Left ventricle myocardium superior (tissue), 1 donor: ENCODE data around the gene ELF4. TPM values are rescaled to one million over a fixed set of nuclear protein-coding genes. Genes with fewer than 3 reads are reported as not detected.

ENCODE experiments used
- ATAC-seq: fragments of 200-7000 bp; cut with Tn5 transposase; one replicate; pipeline ENCODE4 v1.9.1; 2020; ENCODE audit warnings: mild to moderate bottlenecking, moderate library complexity
- DNase-seq: peaks from one replicate; pipeline ENCODE4 v3.0.0-alpha.2; 2020
- intact Hi-C: fragments of 100-400 bp; cut with micrococcal nuclease; formaldehyde crosslinking; loops from one replicate; pipeline ENCODE4 v1.11.0; 2022
- total RNA-seq: library from RNA; stranded (reverse); fragmentation: NEBNext Ultra II Directional; extraction: Animal tissue kit (Norgen Biotek cat#: 25700); gene quantifications from one replicate; pipeline ENCODE4 v1.2.1, GENCODE V29; 2021
- donor health status: DM: no; HTN: yes; CAD: no; lungs with severe emphysema.

ELF4 gene
- total RNA-seq, 1 donor from 2014 or later = 2.3 TPM

- DNase-seq (no peak), ATAC-seq (peak; percentile 23)
- intact Hi-C loops = loop anchor here (10.0 kb wide), 1 partner anchor 108 kb away; no protein-coding TSS in a partner anchor
These were observed 23.7 kb downstream of the ELF4 start for GRCh38 chrX:130086447-130087206.

GRCh38 chrX:130085551-130086446 lies 24.5 kb downstream of the ELF4 start:
- ATAC-seq (no peak), DNase-seq (no peak)
- intact Hi-C loops = loop anchor here (10.0 kb wide), 1 partner anchor 109 kb away; no protein-coding TSS in a partner anchor

DNA sequence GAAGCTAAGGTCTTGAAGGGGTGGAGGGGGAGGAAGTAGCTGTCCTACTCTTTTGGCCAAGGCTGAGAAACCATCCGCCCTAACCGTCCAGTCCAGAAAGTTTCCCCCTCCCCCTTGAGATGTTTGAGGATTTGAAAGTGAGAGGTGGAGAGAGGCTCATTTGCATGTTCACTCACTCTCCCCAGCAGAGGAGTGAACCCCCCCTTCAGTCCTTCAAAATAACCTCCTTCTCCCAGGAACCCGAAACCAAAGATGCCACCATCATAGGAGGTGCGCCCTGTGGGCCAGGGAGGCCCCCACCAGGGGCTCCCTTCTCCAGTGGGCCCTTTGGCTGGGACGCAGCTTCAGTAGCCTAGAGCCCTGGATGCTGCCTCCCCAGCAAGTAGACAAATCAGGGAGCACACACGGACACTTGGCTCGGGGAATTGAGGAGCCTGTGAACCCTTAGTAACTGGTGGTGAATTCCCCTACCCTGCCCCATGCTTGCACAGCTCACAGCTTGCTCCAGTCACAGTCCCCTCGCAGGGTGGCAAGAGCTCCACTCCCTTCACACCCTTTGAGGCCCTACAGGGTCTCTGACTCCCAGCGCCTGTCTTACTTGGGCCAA lies 25.6 kb downstream of the ELF4 start:
- intact Hi-C loops = loop anchor here (10.0 kb wide), 1 partner anchor 110 kb away; no protein-coding TSS in a partner anchor
- no peak for DNase-seq
- no peak for ATAC-seq

- intact Hi-C loops = loop anchor here (10.0 kb wide), 1 partner anchor 111 kb away; no protein-coding TSS in a partner anchor
- ATAC-seq (no peak), DNase-seq (no peak)
These were observed 26.5 kb downstream of the ELF4 start for GRCh38 chrX:130083656-130084382.

DNA sequence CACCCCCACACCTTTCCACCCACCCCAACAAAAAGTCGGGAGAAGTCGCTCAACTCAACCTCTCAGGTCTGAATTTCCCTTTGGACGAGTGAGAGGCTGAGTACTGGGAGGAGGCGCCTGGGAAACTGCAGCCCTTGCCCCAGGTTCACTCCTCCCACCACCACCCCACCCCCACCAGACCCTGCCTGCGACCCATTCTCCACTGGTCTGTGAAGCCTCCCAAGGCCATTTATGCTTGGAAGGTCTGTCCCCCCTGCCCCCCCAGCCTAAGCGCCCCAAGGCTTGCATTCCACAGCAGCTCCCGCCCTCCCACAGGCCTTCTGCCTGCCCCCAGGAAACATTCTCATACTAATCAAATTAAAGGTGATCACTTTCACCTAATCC lies 27.2 kb downstream of the ELF4 start:
- intact Hi-C loops = loop anchor here (10.0 kb wide), 1 partner anchor 112 kb away; no protein-coding TSS in a partner anchor
- DNase-seq (no peak), ATAC-seq (no peak)

- intact Hi-C loops = loop anchor here (10.0 kb wide), 1 partner anchor 112 kb away; no protein-coding TSS in a partner anchor
- peak; percentile 70 for ATAC-seq
- peak; percentile 48 for DNase-seq
These were observed 27.8 kb downstream of the ELF4 start for GRCh38 chrX:130082244-130083106.

- ATAC-seq = peak; percentile 7
- intact Hi-C loops = loop anchor here (10.0 kb wide), 1 partner anchor 113 kb away; no protein-coding TSS in a partner anchor
- DNase-seq = no peak
These were observed 28.8 kb downstream of the ELF4 start for GRCh38 chrX:130081421-130082045.

GRCh38 chrX:130080791-130081367 lies 29.4 kb downstream of the ELF4 start:
- intact Hi-C loops = loop anchor here (10.0 kb wide), 1 partner anchor 114 kb away; no protein-coding TSS in a partner anchor
- DNase-seq (no peak), ATAC-seq (no peak)

DNA sequence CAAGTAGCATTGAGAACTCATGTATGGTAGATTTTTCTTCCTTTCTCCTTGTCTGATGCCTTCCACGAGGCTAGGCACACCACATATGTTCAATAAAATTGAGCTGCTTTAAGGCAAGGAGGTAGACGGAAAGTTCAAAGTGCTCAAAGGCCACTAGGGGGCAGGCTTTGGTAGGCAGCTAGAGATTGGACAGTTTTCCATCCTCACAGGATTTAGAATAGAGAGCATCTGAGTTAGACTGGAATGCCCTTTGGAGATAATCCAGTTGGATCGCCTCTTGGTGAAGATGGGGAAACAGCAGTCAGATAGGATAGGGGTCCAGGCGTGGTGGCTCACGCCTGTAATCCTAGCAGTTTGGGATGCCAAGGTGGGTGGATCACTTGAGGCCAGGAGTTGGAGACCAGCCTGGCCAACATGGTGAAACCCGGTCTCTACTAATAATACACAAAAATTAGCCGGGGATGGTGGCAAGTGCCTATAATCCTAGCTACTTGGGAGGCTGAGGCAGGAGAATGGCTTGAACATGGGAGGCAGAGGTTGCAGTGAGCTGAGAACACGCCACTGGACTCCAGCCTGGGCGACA lies 30.4 kb downstream of the ELF4 start:
- intact Hi-C loops = loop anchor here (10.0 kb wide), 1 partner anchor 115 kb away; no protein-coding TSS in a partner anchor
- peak; percentile 74 for ATAC-seq
- DNase-seq = peak; percentile 43

- DNase-seq = no peak
- no peak for ATAC-seq
- intact Hi-C loops = no loop called here
These were observed 34.5 kb downstream of the ELF4 start for GRCh38 chrX:130075777-130076176.

GRCh38 chrX:130072345-130072740 lies 38.0 kb downstream of the ELF4 start:
- ATAC-seq (no peak), DNase-seq (no peak)
- intact Hi-C loops = no loop called here

DNA sequence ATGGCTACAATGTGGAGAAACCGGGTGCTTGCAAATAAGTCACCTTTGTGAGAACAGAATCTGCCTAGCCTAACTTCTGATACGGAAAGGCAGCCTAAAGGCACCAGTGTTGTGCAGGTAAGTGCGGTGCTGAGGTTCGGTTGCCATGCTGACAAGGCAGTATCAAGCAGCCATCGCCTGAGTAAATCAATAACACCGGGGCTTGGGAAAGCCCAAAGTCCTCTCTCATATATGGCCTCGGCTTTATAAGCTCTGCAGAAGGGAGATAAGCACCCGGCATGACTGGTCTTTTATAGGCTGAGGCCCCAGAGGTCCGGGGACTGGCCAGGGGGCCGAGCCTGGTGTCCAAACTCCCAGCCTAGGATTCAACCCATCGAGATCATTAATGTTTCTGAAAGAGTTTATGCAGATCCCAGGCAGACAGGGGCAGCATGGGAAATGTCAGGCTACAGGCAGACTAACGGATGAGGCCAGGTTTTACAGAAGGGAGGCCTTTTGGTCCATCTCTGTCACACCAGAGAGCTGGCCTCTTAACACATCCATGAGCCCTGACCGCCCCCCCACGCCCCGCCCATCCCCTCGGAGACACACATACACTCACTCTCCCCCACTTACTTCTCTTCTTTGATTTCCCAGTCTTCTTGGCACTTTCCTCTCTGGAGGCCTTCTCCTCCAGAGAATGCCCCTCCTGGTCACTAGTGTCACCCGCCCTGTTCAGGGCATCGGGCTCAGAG lies 38.5 kb downstream of the ELF4 start:
- ATAC-seq (no peak), DNase-seq (no peak)
- intact Hi-C loops = no loop called here

- DNase-seq (no peak), ATAC-seq (no peak)
- intact Hi-C loops = no loop called here
These were observed 43.2 kb downstream of the ELF4 start for GRCh38 chrX:130066975-130067615.

- ATAC-seq = peak; percentile 97
- intact Hi-C loops = no loop called here
- DNase-seq = peak; percentile 89
These were observed 49.9 kb downstream of the ELF4 start for GRCh38 chrX:130060122-130061069.
